NOMO-1 treated with DMSO at 0.1 percent for 48 hours (cell line): Measurements from ENCODE around the gene PRRT4.

Experiments used
- DNase-seq: peaks from one replicate; lab custom pipeline; 2025; ENCODE audit not compliant: unreplicated experiment; lab: John Stamatoyannopoulos, UW

PRRT4 gene

GRCh38 chr7:128361411-128362379 lies at the start of gene PRRT4:
Gene PRRT4 (minus strand): TSS chr7:128361690.
- peak; percentile 66 for DNase-seq

GRCh38 chr7:128410451-128410753 lies 48.9 kb upstream of the PRRT4 start:
- no peak for DNase-seq

- peak; percentile 56 for DNase-seq
These were observed 48.3 kb upstream of the PRRT4 start, which contains the start of gene IMPDH1 for GRCh38 chr7:128409596-128410450. Gene IMPDH1 (minus strand): TSS chr7:128409982. CDS start chr7:128409901, 81 bp downstream.

GRCh38 chr7:128408709-128409595 lies 47.5 kb upstream of the PRRT4 start:
- DNase-seq: no peak

GRCh38 chr7:128407751-128408708 lies 46.5 kb upstream of the PRRT4 start:
- DNase-seq: no peak

GRCh38 chr7:128407233-128407589 lies 45.7 kb upstream of the PRRT4 start:
- DNase-seq: no peak

- DNase-seq: no peak
These were observed 45.1 kb upstream of the PRRT4 start for GRCh38 chr7:128406314-128407232.

GRCh38 chr7:128405471-128406313 lies 44.2 kb upstream of the PRRT4 start:
- DNase-seq: no peak

GRCh38 chr7:128404886-128405470 lies 43.5 kb upstream of the PRRT4 start:
- DNase-seq: no peak

GRCh38 chr7:128404143-128404681 lies 42.7 kb upstream of the PRRT4 start:
- DNase-seq: no peak

GRCh38 chr7:128403676-128404075 lies 42.2 kb upstream of the PRRT4 start:
- DNase-seq: no peak

- no peak for DNase-seq
These were observed 40.9 kb upstream of the PRRT4 start for GRCh38 chr7:128402356-128402755.

GRCh38 chr7:128400566-128400965 lies 39.1 kb upstream of the PRRT4 start:
- DNase-seq: no peak

- no peak for DNase-seq
These were observed 38.5 kb upstream of the PRRT4 start for GRCh38 chr7:128399991-128400390.

- DNase-seq: no peak
These were observed 37.3 kb upstream of the PRRT4 start for GRCh38 chr7:128398841-128399135.

GRCh38 chr7:128398016-128398840 lies 36.7 kb upstream of the PRRT4 start:
- no peak for DNase-seq

- no peak for DNase-seq
These were observed 34.9 kb upstream of the PRRT4 start for GRCh38 chr7:128396357-128396756.
